Keratinocyte (primary cell): Measurements from ENCODE around the gene KCNG2.

ENCODE experiments used
- EZH2 ChIP-seq: IDR thresholded peaks from one replicate; pipeline ENCODE4 v1.6.1; 2012; ENCODE audit warnings: inconsistent platforms, mild to moderate bottlenecking, low read length, moderate library complexity
- TF ChIP-seq, protein P1 (sequence below), 3 experiments: IDR thresholded peaks in 1 of 3; conservative IDR thresholded peaks in 1 of 3; optimal IDR thresholded peaks in 1 of 3; 2 replicates in 2 of 3; 3 replicates in 1 of 3; pipeline versions ENCODE3 to v1.5.1; 2011; ENCODE audit warnings: low read length in 3 of 3, mild to moderate bottlenecking in 3 of 3, moderate library complexity in 2 of 3, control low read depth in 1 of 3, inconsistent platforms in 1 of 3; ENCODE audit not compliant: insufficient read depth in 2 of 3; ENCODE audit errors: extremely low read depth in 1 of 3

DNA sequence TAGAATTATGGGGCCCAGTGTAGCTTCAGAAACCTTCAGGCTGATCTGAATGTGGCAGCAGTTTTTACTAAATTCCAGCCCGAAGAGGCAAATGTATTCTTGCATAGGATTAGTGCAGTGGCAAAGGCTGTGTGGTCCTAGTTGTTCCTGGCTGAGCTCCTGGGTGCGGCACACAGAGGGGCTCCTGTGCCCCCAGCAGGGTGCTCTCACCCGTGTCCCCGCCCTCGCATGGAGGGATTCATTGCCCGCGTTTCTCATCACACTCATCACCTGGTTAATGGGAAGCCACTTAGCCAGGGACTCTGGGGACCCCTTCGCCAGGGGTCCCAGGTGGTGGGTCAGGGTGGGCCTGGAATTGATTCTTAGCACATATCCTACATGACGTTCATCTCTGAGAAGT, 3.9 kb downstream of the KCNG2 start:
- TF ChIP-seq, protein P1, sequence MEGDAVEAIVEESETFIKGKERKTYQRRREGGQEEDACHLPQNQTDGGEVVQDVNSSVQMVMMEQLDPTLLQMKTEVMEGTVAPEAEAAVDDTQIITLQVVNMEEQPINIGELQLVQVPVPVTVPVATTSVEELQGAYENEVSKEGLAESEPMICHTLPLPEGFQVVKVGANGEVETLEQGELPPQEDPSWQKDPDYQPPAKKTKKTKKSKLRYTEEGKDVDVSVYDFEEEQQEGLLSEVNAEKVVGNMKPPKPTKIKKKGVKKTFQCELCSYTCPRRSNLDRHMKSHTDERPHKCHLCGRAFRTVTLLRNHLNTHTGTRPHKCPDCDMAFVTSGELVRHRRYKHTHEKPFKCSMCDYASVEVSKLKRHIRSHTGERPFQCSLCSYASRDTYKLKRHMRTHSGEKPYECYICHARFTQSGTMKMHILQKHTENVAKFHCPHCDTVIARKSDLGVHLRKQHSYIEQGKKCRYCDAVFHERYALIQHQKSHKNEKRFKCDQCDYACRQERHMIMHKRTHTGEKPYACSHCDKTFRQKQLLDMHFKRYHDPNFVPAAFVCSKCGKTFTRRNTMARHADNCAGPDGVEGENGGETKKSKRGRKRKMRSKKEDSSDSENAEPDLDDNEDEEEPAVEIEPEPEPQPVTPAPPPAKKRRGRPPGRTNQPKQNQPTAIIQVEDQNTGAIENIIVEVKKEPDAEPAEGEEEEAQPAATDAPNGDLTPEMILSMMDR (optimal IDR thresholded peaks at IDR 0.05 in 1 of 3, IDR thresholded peaks at IDR 0.05 in 1 of 3, conservative IDR thresholded peaks at IDR 0.05 in 1 of 3; ENCODE audit: extremely low read depth in 1 of 3, insufficient read depth in 2 of 3, low read length in 3 of 3) = no peak
- TF ChIP-seq EZH2 = no peak
